Hair follicular keratinocyte (primary cell): Measurements from ENCODE around the gene TRIL. TPM values are rescaled to one million over a fixed set of nuclear protein-coding genes. Genes with fewer than 3 reads are reported as not detected.

Source experiments
- total RNA-seq: library from RNA; depleted of rRNA; stranded (reverse); fragments of >200 nt; gene quantifications from 2 replicates; pipeline ENCODE4 v1.2.3, GENCODE V29; 2015

TRIL gene
- total RNA-seq = not detected in 2 replicates

GRCh38 chr7:28958235-28958979 lies at the start of gene TRIL:
TSS of gene TRIL (minus strand) at chr7:28958330. CDS start at chr7:28958046, 284 bp downstream.

Other genes with a start within 250 kb of the TRIL start
- 0.23 and 3.3 TPM in 2 replicates for gene CPVL, start 188.2 kb upstream of the TRIL start, total RNA-seq
- 0.15 TPM in 1 of 2 replicates, not detected in the other for gene CHN2, start 236.4 kb upstream of the TRIL start, total RNA-seq